ENCODE data around the gene CYP2A7. TPM values are rescaled to one million over a fixed set of nuclear protein-coding genes. Genes with fewer than 3 reads are reported as not detected.
"Not testable (repeated sequence)": the region's sequence is repeated elsewhere in the genome, so short reads cannot be mapped to it uniquely, and the experiment has no call there.

CYP2A7 gene
- total RNA-seq, result not detected in 2 replicates
- long read RNA-seq, result 0 reads

GRCh38 chr19:40882062-40882461, at the start of gene CYP2A7:
Gene CYP2A7, minus strand, starts transcription at chr19:40882231. Its CDS starts 21 bp downstream, at chr19:40882210.
- H3K27me3 Mint-ChIP-seq (ENCODE audit: low read depth), result peaks cover 69% of the 10 kb centered on the region
- not testable (repeated sequence) for H3K36me3 Mint-ChIP-seq (ENCODE audit: low read depth); H3K4me1 Mint-ChIP-seq; H3K4me3 Mint-ChIP-seq; H3K27ac Mint-ChIP-seq (ENCODE audit: unreplicated experiment); H3K9me3 Mint-ChIP-seq; DNase-seq (ENCODE audit: low read depth, low spot score)

- not testable (repeated sequence) for DNase-seq (ENCODE audit: low read depth, low spot score); H3K4me1 Mint-ChIP-seq
Observed at GRCh38 chr19:40930799-40931198, 48.8 kb upstream of the CYP2A7 start.

GRCh38 chr19:40929942-40930341, 47.9 kb upstream of the CYP2A7 start:
- H3K9me3 Mint-ChIP-seq; H3K36me3 Mint-ChIP-seq (ENCODE audit: low read depth); DNase-seq (ENCODE audit: low read depth, low spot score); H3K4me3 Mint-ChIP-seq; H3K4me1 Mint-ChIP-seq; H3K27ac Mint-ChIP-seq (ENCODE audit: unreplicated experiment): not testable (repeated sequence)
- H3K27me3 Mint-ChIP-seq (ENCODE audit: low read depth), result peaks cover 70% of the 10 kb centered on the region

More at GRCh38 chr19:40930799-40931198, 48.8 kb upstream of the CYP2A7 start:
- H3K9me3 Mint-ChIP-seq; H3K36me3 Mint-ChIP-seq (ENCODE audit: low read depth); H3K4me3 Mint-ChIP-seq; H3K27ac Mint-ChIP-seq (ENCODE audit: unreplicated experiment): not testable (repeated sequence)
- peaks cover 70% of the 10 kb centered on the region for H3K27me3 Mint-ChIP-seq (ENCODE audit: low read depth)

- no peak for TF ChIP-seq CTCF (conservative IDR thresholded peaks at IDR 0.05)
- H3K27me3 Mint-ChIP-seq (ENCODE audit: low read depth), result peaks cover 67% of the 10 kb centered on the region
- no peaks in the 10 kb centered on the region for H3K4me1 Mint-ChIP-seq
- no peak overlapping the region for H3K4me3 Mint-ChIP-seq
- no peak overlapping the region for H3K27ac Mint-ChIP-seq (ENCODE audit: unreplicated experiment)
- H3K36me3 Mint-ChIP-seq (ENCODE audit: low read depth), result no peaks in the 10 kb centered on the region
- no peaks in the 10 kb centered on the region for H3K9me3 Mint-ChIP-seq
- DNase-seq (ENCODE audit: low read depth, low spot score), result no peak
Observed at GRCh38 chr19:40928850-40929249, 46.8 kb upstream of the CYP2A7 start.

GRCh38 chr19:40927567-40927966, 45.5 kb upstream of the CYP2A7 start:
- DNase-seq (ENCODE audit: low read depth, low spot score), result no peak
- Mint-ChIP-seq H3K4me3 (no peak overlapping the region), H3K27ac (ENCODE audit: unreplicated experiment) (no peak overlapping the region), H3K36me3 (ENCODE audit: low read depth) (no peaks in the 10 kb centered on the region), H3K9me3 (no peaks in the 10 kb centered on the region), H3K4me1 (no peaks in the 10 kb centered on the region), H3K27me3 (ENCODE audit: low read depth) (peaks cover 69% of the 10 kb centered on the region)
- no peak for TF ChIP-seq CTCF (conservative IDR thresholded peaks at IDR 0.05)

GRCh38 chr19:40926276-40926675, 44.2 kb upstream of the CYP2A7 start:
- H3K27ac Mint-ChIP-seq (ENCODE audit: unreplicated experiment); H3K36me3 Mint-ChIP-seq (ENCODE audit: low read depth); H3K9me3 Mint-ChIP-seq; H3K4me3 Mint-ChIP-seq; DNase-seq (ENCODE audit: low read depth, low spot score); H3K4me1 Mint-ChIP-seq: not testable (repeated sequence)
- H3K27me3 Mint-ChIP-seq (ENCODE audit: low read depth), result peaks cover 63% of the 10 kb centered on the region

GRCh38 chr19:40923934-40924391, 41.9 kb upstream of the CYP2A7 start:
- Mint-ChIP-seq H3K4me3 (no peak overlapping the region), H3K27me3 (ENCODE audit: low read depth) (peaks cover 43% of the 10 kb centered on the region), H3K27ac (ENCODE audit: unreplicated experiment) (no peak overlapping the region), H3K36me3 (ENCODE audit: low read depth) (no peaks in the 10 kb centered on the region), H3K9me3 (peaks cover 9% of the 10 kb centered on the region), H3K4me1 (no peaks in the 10 kb centered on the region)
- TF ChIP-seq CTCF (conservative IDR thresholded peaks at IDR 0.05), result no peak
- no peak for DNase-seq (ENCODE audit: low read depth, low spot score)

GRCh38 chr19:40922237-40923160, 40.5 kb upstream of the CYP2A7 start:
- H3K4me1 Mint-ChIP-seq; H3K36me3 Mint-ChIP-seq (ENCODE audit: low read depth); DNase-seq (ENCODE audit: low read depth, low spot score); H3K9me3 Mint-ChIP-seq; H3K27ac Mint-ChIP-seq (ENCODE audit: unreplicated experiment); H3K4me3 Mint-ChIP-seq: not testable (repeated sequence)
- H3K27me3 Mint-ChIP-seq (ENCODE audit: low read depth), result peaks cover 33% of the 10 kb centered on the region
